Neural cell (in vitro differentiated cells): Measurements from ENCODE around the gene SERPINB6.
"Not testable (repeated sequence)": the region's sequence is repeated elsewhere in the genome, so short reads cannot be mapped to it uniquely, and the experiment has no call there.

Experiments used
- CTCF ChIP-seq: fragments of 450-650 bp; IDR thresholded peaks from 2 replicates; pipeline ENCODE4 v1.5.1; 2014; ENCODE audit warnings: antibody characterized with exemption, mild to moderate bottlenecking, moderate library complexity; ENCODE audit not compliant: poor library complexity, severe bottlenecking
- EZH2 ChIP-seq: fragments of 200-600, 300-800 bp; shearing (Covaris generic), sonication (generic); IDR thresholded peaks from 2 replicates; pipeline ENCODE4 v1.6.1; 2014; ENCODE audit warnings: antibody characterized with exemption, low read length, borderline replicate concordance, mild to moderate bottlenecking; ENCODE audit not compliant: insufficient read depth, poor library complexity, severe bottlenecking
- RAD21 ChIP-seq: fragments of 450-650 bp; conservative IDR thresholded peaks from 2 replicates; pipeline ENCODE4 v1.6.1; 2014; ENCODE audit warnings: antibody characterized with exemption, mild to moderate bottlenecking, moderate library complexity
- TF ChIP-seq, protein P1 (sequence below): IDR thresholded peaks from 2 replicates; pipeline ENCODE4 v1.6.1; 2012; ENCODE audit warnings: borderline replicate concordance

DNA sequence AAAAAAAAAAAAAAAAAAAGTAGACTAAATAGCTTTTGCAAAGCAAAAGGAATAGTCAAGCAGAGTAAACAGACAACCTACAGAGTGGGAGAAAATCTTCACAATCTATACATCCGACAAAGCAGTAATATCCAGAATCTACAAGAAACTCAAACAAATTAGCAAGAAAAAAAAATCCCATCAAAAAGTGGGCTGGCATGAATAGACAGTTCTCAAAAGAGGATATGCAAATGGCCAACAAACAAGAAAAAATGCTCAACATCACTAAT lies 786 bp upstream of the SERPINB6 start:
- not testable (repeated sequence) for TF ChIP-seq CTCF, RAD21, EZH2
- TF ChIP-seq, protein P1, sequence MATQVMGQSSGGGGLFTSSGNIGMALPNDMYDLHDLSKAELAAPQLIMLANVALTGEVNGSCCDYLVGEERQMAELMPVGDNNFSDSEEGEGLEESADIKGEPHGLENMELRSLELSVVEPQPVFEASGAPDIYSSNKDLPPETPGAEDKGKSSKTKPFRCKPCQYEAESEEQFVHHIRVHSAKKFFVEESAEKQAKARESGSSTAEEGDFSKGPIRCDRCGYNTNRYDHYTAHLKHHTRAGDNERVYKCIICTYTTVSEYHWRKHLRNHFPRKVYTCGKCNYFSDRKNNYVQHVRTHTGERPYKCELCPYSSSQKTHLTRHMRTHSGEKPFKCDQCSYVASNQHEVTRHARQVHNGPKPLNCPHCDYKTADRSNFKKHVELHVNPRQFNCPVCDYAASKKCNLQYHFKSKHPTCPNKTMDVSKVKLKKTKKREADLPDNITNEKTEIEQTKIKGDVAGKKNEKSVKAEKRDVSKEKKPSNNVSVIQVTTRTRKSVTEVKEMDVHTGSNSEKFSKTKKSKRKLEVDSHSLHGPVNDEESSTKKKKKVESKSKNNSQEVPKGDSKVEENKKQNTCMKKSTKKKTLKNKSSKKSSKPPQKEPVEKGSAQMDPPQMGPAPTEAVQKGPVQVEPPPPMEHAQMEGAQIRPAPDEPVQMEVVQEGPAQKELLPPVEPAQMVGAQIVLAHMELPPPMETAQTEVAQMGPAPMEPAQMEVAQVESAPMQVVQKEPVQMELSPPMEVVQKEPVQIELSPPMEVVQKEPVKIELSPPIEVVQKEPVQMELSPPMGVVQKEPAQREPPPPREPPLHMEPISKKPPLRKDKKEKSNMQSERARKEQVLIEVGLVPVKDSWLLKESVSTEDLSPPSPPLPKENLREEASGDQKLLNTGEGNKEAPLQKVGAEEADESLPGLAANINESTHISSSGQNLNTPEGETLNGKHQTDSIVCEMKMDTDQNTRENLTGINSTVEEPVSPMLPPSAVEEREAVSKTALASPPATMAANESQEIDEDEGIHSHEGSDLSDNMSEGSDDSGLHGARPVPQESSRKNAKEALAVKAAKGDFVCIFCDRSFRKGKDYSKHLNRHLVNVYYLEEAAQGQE = not testable (repeated sequence)
